ENCODE results near the gene EID1.

The EID1 gene

DNA sequence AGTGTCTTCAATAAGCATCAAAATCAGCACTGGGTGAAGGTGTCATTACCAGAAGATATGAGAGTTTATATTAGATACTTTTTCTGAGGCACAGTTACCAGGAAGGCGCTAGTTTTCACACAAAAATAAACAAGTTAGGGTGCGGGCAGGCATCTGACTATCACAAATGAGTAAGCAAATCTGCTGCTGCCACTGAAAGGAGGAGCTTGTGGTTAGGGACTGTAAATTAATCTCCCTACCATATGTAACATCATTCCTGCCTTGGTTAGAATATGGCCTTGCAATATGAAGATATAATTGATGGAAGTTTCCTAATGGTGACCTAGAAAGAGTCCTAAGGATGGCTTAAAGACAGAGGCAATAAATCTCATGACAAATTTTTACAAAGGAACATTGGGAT, 19.5 kb upstream of the EID1 start:
- Histone ChIP-seq H2AFZ (ENCODE audit: low read length) (no peak overlapping the region), H3K9me2 (ENCODE audit: low read depth, low read length) (no peaks in the 10 kb centered on the region), H4K20me1 (ENCODE audit: insufficient read depth, low read length) (no peaks in the 10 kb centered on the region), H3K27me3 (ENCODE audit: insufficient read depth, low read length) (no peaks in the 10 kb centered on the region), H3F3A (ENCODE audit: insufficient read depth, low read length) (no peaks in the 10 kb centered on the region), H3K27ac (ENCODE audit: low read depth, low read length, poor library complexity, severe bottlenecking) (no peak overlapping the region), H3K79me2 (ENCODE audit: insufficient read depth, low read length) (no peaks in the 10 kb centered on the region), H3K36me3 (ENCODE audit: insufficient read depth, low read length) (no peaks in the 10 kb centered on the region), H3K4me1 (ENCODE audit: insufficient read depth, low read length, severe bottlenecking) (no peaks in the 10 kb centered on the region), H3K9ac (ENCODE audit: low read length) (no peak overlapping the region), H3K9me3 (ENCODE audit: low read length) (no peaks in the 10 kb centered on the region), H3K4me2 (ENCODE audit: low read length) (no peak overlapping the region), H3K4me3 (ENCODE audit: low read depth, low read length, poor library complexity, severe bottlenecking) (no peak overlapping the region)
- TF ChIP-seq, protein P1, sequence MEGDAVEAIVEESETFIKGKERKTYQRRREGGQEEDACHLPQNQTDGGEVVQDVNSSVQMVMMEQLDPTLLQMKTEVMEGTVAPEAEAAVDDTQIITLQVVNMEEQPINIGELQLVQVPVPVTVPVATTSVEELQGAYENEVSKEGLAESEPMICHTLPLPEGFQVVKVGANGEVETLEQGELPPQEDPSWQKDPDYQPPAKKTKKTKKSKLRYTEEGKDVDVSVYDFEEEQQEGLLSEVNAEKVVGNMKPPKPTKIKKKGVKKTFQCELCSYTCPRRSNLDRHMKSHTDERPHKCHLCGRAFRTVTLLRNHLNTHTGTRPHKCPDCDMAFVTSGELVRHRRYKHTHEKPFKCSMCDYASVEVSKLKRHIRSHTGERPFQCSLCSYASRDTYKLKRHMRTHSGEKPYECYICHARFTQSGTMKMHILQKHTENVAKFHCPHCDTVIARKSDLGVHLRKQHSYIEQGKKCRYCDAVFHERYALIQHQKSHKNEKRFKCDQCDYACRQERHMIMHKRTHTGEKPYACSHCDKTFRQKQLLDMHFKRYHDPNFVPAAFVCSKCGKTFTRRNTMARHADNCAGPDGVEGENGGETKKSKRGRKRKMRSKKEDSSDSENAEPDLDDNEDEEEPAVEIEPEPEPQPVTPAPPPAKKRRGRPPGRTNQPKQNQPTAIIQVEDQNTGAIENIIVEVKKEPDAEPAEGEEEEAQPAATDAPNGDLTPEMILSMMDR (IDR thresholded peaks at IDR 0.05; ENCODE audit: low read length), result no peak
- no peak for TF ChIP-seq EZH2 (IDR thresholded peaks at IDR 0.05; ENCODE audit: borderline replicate concordance, low read length)

DNA sequence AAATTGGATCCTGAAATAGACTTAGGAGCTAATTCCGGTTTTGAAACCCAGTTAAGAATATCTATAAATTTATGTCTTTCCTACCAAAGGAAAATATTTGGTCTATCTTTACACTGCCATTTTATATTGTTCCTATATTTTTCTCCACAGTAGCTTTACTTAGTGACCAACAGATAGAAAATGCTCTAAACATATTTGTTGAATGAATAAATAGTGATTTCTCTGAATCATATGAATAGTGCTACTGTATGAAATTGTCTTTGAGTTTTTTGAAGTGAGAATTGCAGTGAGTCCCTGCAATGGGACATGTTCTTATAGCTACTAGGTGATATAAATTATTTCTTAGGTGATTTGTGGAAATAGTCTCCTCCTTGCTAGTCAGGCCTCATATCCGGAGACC, 18.5 kb upstream of the EID1 start:
- Histone ChIP-seq H3K27ac (ENCODE audit: low read depth, low read length, poor library complexity, severe bottlenecking) (no peak overlapping the region), H3K36me3 (ENCODE audit: insufficient read depth, low read length) (no peaks in the 10 kb centered on the region), H3K9me3 (ENCODE audit: low read length) (no peaks in the 10 kb centered on the region), H3K9me2 (ENCODE audit: low read depth, low read length) (no peaks in the 10 kb centered on the region), H2AFZ (ENCODE audit: low read length) (no peak overlapping the region), H3F3A (ENCODE audit: insufficient read depth, low read length) (no peaks in the 10 kb centered on the region), H3K79me2 (ENCODE audit: insufficient read depth, low read length) (no peaks in the 10 kb centered on the region), H3K27me3 (ENCODE audit: insufficient read depth, low read length) (no peaks in the 10 kb centered on the region), H3K4me2 (ENCODE audit: low read length) (no peak overlapping the region), H3K9ac (ENCODE audit: low read length) (no peak overlapping the region), H3K4me1 (ENCODE audit: insufficient read depth, low read length, severe bottlenecking) (no peaks in the 10 kb centered on the region), H4K20me1 (ENCODE audit: insufficient read depth, low read length) (no peaks in the 10 kb centered on the region), H3K4me3 (ENCODE audit: low read depth, low read length, poor library complexity, severe bottlenecking) (no peak overlapping the region)
- TF ChIP-seq EZH2 (IDR thresholded peaks at IDR 0.05; ENCODE audit: borderline replicate concordance, low read length), result no peak
- TF ChIP-seq, protein P1 (IDR thresholded peaks at IDR 0.05; ENCODE audit: low read length), result no peak

DNA sequence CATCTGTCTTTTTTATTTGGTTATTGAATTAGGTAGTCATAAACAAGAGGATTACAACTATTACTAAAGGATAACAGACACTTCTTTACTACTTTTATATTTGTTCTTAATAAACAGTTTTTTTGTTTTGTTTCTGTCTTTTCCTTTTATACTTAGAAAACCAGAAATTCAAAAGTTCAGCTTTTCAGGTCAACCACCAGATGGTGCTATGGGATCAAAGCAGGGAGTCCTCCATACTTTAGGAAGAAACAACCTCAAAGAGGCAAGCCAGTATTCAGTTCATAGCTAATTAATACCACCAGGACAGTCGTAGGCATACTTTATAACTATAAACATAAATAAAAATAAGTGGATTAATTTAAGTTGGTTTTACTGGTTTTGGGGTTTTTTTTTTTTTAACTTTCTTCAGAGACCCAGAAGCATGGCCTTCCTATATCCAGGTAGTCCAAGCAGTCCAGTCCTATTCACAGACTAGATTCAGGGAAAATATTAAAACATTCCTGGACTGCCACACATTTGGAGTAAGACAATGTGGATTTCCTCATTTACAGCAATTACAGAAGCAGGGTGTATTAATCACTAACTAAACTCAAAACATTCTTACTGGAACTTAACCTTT, 16.0 kb upstream of the EID1 start:
- no peak overlapping the region for H3K4me2 ChIP-seq (ENCODE audit: low read length)
- no peak overlapping the region for H3K27ac ChIP-seq (ENCODE audit: low read depth, low read length, poor library complexity, severe bottlenecking)
- no peak overlapping the region for H3K4me3 ChIP-seq (ENCODE audit: low read depth, low read length, poor library complexity, severe bottlenecking)
- H3K4me1 ChIP-seq (ENCODE audit: insufficient read depth, low read length, severe bottlenecking), result no peaks in the 10 kb centered on the region
- no peak overlapping the region for H3K9ac ChIP-seq (ENCODE audit: low read length)
- H2AFZ ChIP-seq (ENCODE audit: low read length), result no peak overlapping the region
- H3K9me3 ChIP-seq (ENCODE audit: low read length), result no peaks in the 10 kb centered on the region
- no peak for TF ChIP-seq EZH2 (IDR thresholded peaks at IDR 0.05; ENCODE audit: borderline replicate concordance, low read length)
- TF ChIP-seq, protein P1 (IDR thresholded peaks at IDR 0.05; ENCODE audit: low read length), result peak; percentile 84
- H3K79me2 ChIP-seq (ENCODE audit: insufficient read depth, low read length), result no peaks in the 10 kb centered on the region
- no peaks in the 10 kb centered on the region for H3K27me3 ChIP-seq (ENCODE audit: insufficient read depth, low read length)
- H3K36me3 ChIP-seq (ENCODE audit: insufficient read depth, low read length), result no peaks in the 10 kb centered on the region
- H3F3A ChIP-seq (ENCODE audit: insufficient read depth, low read length), result no peaks in the 10 kb centered on the region
- H3K9me2 ChIP-seq (ENCODE audit: low read depth, low read length), result no peaks in the 10 kb centered on the region
- no peaks in the 10 kb centered on the region for H4K20me1 ChIP-seq (ENCODE audit: insufficient read depth, low read length)

All from OCI-LY1 (cell line).